GM12892 (cell line): Measurements from ENCODE around the gene SYNGR2.

ENCODE experiments used
- POLR2A ChIP-seq: IDR thresholded peaks from 2 replicates; pipeline ENCODE4 v1.6.1; 2011; ENCODE audit warnings: low read depth, low read length, control low read depth
- POLR2AphosphoS5 ChIP-seq: IDR thresholded peaks from 2 replicates; pipeline ENCODE4 v1.6.1; 2011; ENCODE audit warnings: low read depth, low read length, control low read depth
- TAF1 ChIP-seq: IDR thresholded peaks from 2 replicates; pipeline ENCODE4 v1.6.1; 2011; ENCODE audit warnings: low read depth, mild to moderate bottlenecking, control low read depth, low read length, borderline replicate concordance

DNA sequence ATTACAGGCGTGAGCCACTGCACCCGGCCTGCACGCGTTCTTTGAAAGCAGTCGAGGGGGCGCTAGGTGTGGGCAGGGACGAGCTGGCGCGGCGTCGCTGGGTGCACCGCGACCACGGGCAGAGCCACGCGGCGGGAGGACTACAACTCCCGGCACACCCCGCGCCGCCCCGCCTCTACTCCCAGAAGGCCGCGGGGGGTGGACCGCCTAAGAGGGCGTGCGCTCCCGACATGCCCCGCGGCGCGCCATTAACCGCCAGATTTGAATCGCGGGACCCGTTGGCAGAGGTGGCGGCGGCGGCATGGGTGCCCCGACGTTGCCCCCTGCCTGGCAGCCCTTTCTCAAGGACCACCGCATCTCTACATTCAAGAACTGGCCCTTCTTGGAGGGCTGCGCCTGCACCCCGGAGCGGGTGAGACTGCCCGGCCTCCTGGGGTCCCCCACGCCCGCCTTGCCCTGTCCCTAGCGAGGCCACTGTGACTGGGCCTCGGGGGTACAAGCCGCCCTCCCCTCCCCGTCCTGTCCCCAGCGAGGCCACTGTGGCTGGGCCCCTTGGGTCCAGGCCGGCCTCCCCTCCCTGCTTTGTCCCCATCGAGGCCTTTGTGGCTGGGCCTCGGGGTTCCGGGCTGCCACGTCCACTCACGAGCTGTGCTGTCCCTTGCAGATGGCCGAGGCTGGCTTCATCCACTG lies 45.8 kb downstream of the SYNGR2 start, which contains the start of gene BIRC5:
- TF ChIP-seq POLR2AphosphoS5 (no peak), POLR2A (no peak), TAF1 (no peak)
